GM21717 (cell line): ENCODE data around the gene ZFPM1.
"Not testable (repeated sequence)": the region's sequence is repeated elsewhere in the genome, so short reads cannot be mapped to it uniquely, and the experiment has no call there.

ENCODE experiments used
- ATAC-seq: cut with Tn5 transposase; IDR thresholded peaks from one replicate; pipeline ENCODE4 v1.9.1; 2021; ENCODE audit warnings: mild to moderate bottlenecking, moderate library complexity; ENCODE audit not compliant: unreplicated experiment

Gene ZFPM1

GRCh38 chr16:88511060-88511459 is 58.0 kb downstream of the ZFPM1 start:
- ATAC-seq = no peak

GRCh38 chr16:88511906-88512305 is 58.8 kb downstream of the ZFPM1 start:
- ATAC-seq = no peak

- ATAC-seq = no peak
Measured at GRCh38 chr16:88512728-88513696, 59.9 kb downstream of the ZFPM1 start.

GRCh38 chr16:88514070-88514469 is 61.0 kb downstream of the ZFPM1 start:
- no peak for ATAC-seq

GRCh38 chr16:88514526-88515232 is 61.6 kb downstream of the ZFPM1 start:
- ATAC-seq = no peak

GRCh38 chr16:88515371-88515770 is 62.3 kb downstream of the ZFPM1 start:
- ATAC-seq = no peak

- ATAC-seq = no peak
Measured at GRCh38 chr16:88515925-88516594, 63.0 kb downstream of the ZFPM1 start.

GRCh38 chr16:88516601-88517061 is 63.6 kb downstream of the ZFPM1 start:
- no peak for ATAC-seq

- ATAC-seq = not testable (repeated sequence)
Measured at GRCh38 chr16:88517208-88517774, 64.2 kb downstream of the ZFPM1 start.

- not testable (repeated sequence) for ATAC-seq
Measured at GRCh38 chr16:88518411-88519111, 65.5 kb downstream of the ZFPM1 start.

- no peak for ATAC-seq
Measured at GRCh38 chr16:88519240-88519639, 66.2 kb downstream of the ZFPM1 start.

GRCh38 chr16:88519938-88520653 is 67.0 kb downstream of the ZFPM1 start:
- ATAC-seq = no peak

- ATAC-seq = no peak
Measured at GRCh38 chr16:88521674-88522073, 68.6 kb downstream of the ZFPM1 start.

- no peak for ATAC-seq
Measured at GRCh38 chr16:88522276-88522949, 69.3 kb downstream of the ZFPM1 start.

- ATAC-seq = no peak
Measured at GRCh38 chr16:88523309-88524161, 70.5 kb downstream of the ZFPM1 start.

- ATAC-seq = no peak
Measured at GRCh38 chr16:88524274-88524972, 71.3 kb downstream of the ZFPM1 start.

- ATAC-seq = no peak
Measured at GRCh38 chr16:88524973-88525662, 72.0 kb downstream of the ZFPM1 start.
